Measurements from ENCODE around the gene VPS39. TPM values are rescaled to one million over a fixed set of nuclear protein-coding genes. Genes with fewer than 3 reads are reported as not detected.

The VPS39 gene
- total and polyA plus RNA-seq, 12 donors: 24.9 to 55.0 (median 48.9) TPM

GRCh38 chr15:42193383-42193782, 14.7 kb downstream of the VPS39 start:
- intact Hi-C loops (cut with DNase I): no loop called here
- no peak for TF ChIP-seq CTCF (IDR thresholded peaks at IDR 0.05)

GRCh38 chr15:42191610-42192346, 16.3 kb downstream of the VPS39 start:
- ATAC-seq (no peak), DNase-seq (no peak)
- WGBS, 2 donors: 87% methylated on average over 8 of the region's 8 CpGs
- Histone ChIP-seq H3K4me1 (peaks cover 0 to 6% (median 0%) of the 10 kb centered on the region in 9 donors), H3K27me3 (no peaks in the 10 kb centered on the region), H3K27ac (no peak overlapping the region), H3K4me3 (no peak overlapping the region), H3K36me3 (peaks cover 0 to 83% (median 47%) of the 10 kb centered on the region in 9 donors), H3K9me3 (peaks cover 0 to 4% (median 0%) of the 10 kb centered on the region in 11 donors)
- intact Hi-C loops (cut with DNase I): no loop called here
- TF ChIP-seq CTCF (IDR thresholded peaks at IDR 0.05): no peak

More at GRCh38 chr15:42193383-42193782, 14.7 kb downstream of the VPS39 start:
- Histone ChIP-seq H3K4me1 (peaks cover 0 to 6% (median 0%) of the 10 kb centered on the region in 9 donors), H3K4me3 (no peak overlapping the region), H3K9me3 (peaks cover 0 to 4% (median 0%) of the 10 kb centered on the region in 11 donors), H3K36me3 (peaks cover 0 to 81% (median 39%) of the 10 kb centered on the region in 9 donors), H3K27me3 (no peaks in the 10 kb centered on the region), H3K27ac (no peak overlapping the region)
- ATAC-seq (no peak), DNase-seq (no peak)
- 97% methylated on average over 3 of the region's 3 CpGs for WGBS, 2 donors

- intact Hi-C loops (cut with DNase I): no loop called here
- Histone ChIP-seq H3K27me3 (no peaks in the 10 kb centered on the region), H3K4me1 (peaks cover 0 to 6% (median 0%) of the 10 kb centered on the region in 9 donors), H3K27ac (no peak overlapping the region), H3K9me3 (no peaks in the 10 kb centered on the region), H3K36me3 (peaks cover 0 to 94% (median 58%) of the 10 kb centered on the region in 9 donors), H3K4me3 (no peak overlapping the region)
- no peak for ATAC-seq
- no peak for DNase-seq
- WGBS, 2 donors: 97 to 99% methylated on average over 2 of the region's 2 CpGs
- no peak for TF ChIP-seq CTCF (IDR thresholded peaks at IDR 0.05)
Measured at GRCh38 chr15:42190370-42190769, 17.7 kb downstream of the VPS39 start.

GRCh38 chr15:42185801-42186200, 22.3 kb downstream of the VPS39 start:
- no peaks in the 10 kb centered on the region for H3K27me3 ChIP-seq
- peaks cover 0 to 23% (median 0%) of the 10 kb centered on the region in 9 donors for H3K4me1 ChIP-seq
- intact Hi-C loops (cut with DNase I): no loop called here
- DNase-seq: no peak
- H3K4me3 ChIP-seq: no peak overlapping the region
- no peak for TF ChIP-seq CTCF (IDR thresholded peaks at IDR 0.05)
- no peak for ATAC-seq
- H3K36me3 ChIP-seq: peaks cover 0 to 100% (median 75%) of the 10 kb centered on the region in 9 donors
- WGBS, 2 donors: 98 to 100% methylated on average over 1 of the region's 1 CpG
- H3K9me3 ChIP-seq: no peaks in the 10 kb centered on the region
- H3K27ac ChIP-seq: no peak overlapping the region

All from heart right ventricle (tissue), 16 donors.